K562 (cell line): ENCODE data around the gene PADI1. TPM values are rescaled to one million over a fixed set of nuclear protein-coding genes. Genes with fewer than 3 reads are reported as not detected.

ENCODE experiments used
- ATAC-seq: fragments of 200-7000 bp; cut with Tn5 transposase; 3 replicates; pipeline ENCODE4 v1.9.1; 2020; ENCODE audit warnings: moderate library complexity
- BruUV-seq: library from RNA; stranded (reverse); fragments of 400-500 nt; replicated peaks from 2 replicates; lab custom pipeline; 2021; lab: Mats Ljungman, UMichigan
- CTCF ChIA-PET: fragments of 300-600 bp; formaldehyde crosslinking; extraction: SDS; loops from one replicate; lab custom pipeline; 2021; ENCODE audit warnings: low intra/inter-chr PET ratio; lab: Yijun Ruan, JAX
- POLR2A ChIA-PET: fragments of 300-600, 350-650 bp; sonication (Branson Sonifier 250); formaldehyde crosslinking; extraction: SDS; loops from one replicate; lab custom pipeline; 2021; ENCODE audit warnings: antibody characterized with exemption, inconsistent platforms; lab: Yijun Ruan, JAX
- DNase-seq, 4 experiments: peaks; one replicate each; pipeline versions ENCODE4 v3.0.0 to v3.0.0-alpha.2; 2011 to 2018; ENCODE audit warnings: low spot score in 3 of 4, mixed read lengths in 3 of 4; ENCODE audit errors: extremely low read depth in 1 of 4
- FAIRE-seq: peaks from 2 replicates; lab custom pipeline; 2011; peaks lifted over from hg19 to GRCh38; lab: Jason Lieb, UNC
- H2AFZ ChIP-seq: 2 replicates; pipeline ENCODE4 v1.6.0; 2011; ENCODE audit warnings: low read depth, low read length, control low read depth, inconsistent platforms
- H3K27ac ChIP-seq: fragments of 200-600 bp; 3 replicates; pipeline ENCODE4 v1.8.0; 2011; ENCODE audit warnings: low read depth, mild to moderate bottlenecking, control low read depth, inconsistent platforms, low read length, moderate library complexity, mixed read lengths; ENCODE audit errors: extremely low read depth
- H3K27me3 ChIP-seq, 2 experiments: fragments of 300-600 bp in 1 of 2; 2 replicates in 1 of 2; 3 replicates in 1 of 2; pipeline versions ENCODE4 v1.6.0 to v1.8.0; 2011; ENCODE audit warnings: inconsistent platforms in 2 of 2, low read length in 2 of 2, mild to moderate bottlenecking in 1 of 2, mixed read lengths in 1 of 2, moderate library complexity in 1 of 2; ENCODE audit not compliant: control insufficient read depth in 2 of 2, insufficient read depth in 2 of 2
- H3K36me3 ChIP-seq: fragments of 300-600 bp; 3 replicates; pipeline ENCODE4 v1.8.0; 2011; ENCODE audit warnings: mild to moderate bottlenecking, low read length, inconsistent platforms; ENCODE audit not compliant: control insufficient read depth, insufficient read depth
- H3K4me1 ChIP-seq, 2 experiments: fragments of 200-600 bp in 1 of 2; replicated peaks in 1 of 2; 2 replicates in 1 of 2; 3 replicates in 1 of 2; pipeline versions ENCODE4 v1.5.1 to v1.8.0; 2011; ENCODE audit warnings: inconsistent platforms in 2 of 2, low read length in 2 of 2, mild to moderate bottlenecking in 1 of 2, mixed read lengths in 1 of 2, moderate library complexity in 1 of 2; ENCODE audit not compliant: control insufficient read depth in 2 of 2, insufficient read depth in 2 of 2
- H3K4me2 ChIP-seq: 2 replicates; pipeline ENCODE4 v1.6.1; 2011; ENCODE audit warnings: low read length, control low read depth, inconsistent platforms, mixed read lengths; ENCODE audit not compliant: insufficient read depth
- H3K4me3 ChIP-seq: fragments of 200-600 bp; sonication (generic), shearing (Covaris generic); 2 replicates; pipeline ENCODE4 v1.5.1; 2016; ENCODE audit warnings: control low read depth, inconsistent platforms
- H3K79me2 ChIP-seq: fragments of 200-600 bp; 3 replicates; pipeline ENCODE4 v1.8.0; 2011; ENCODE audit warnings: low read length, inconsistent platforms; ENCODE audit not compliant: control insufficient read depth, insufficient read depth
- H3K9ac ChIP-seq, 2 experiments: 2 replicates each; pipeline versions ENCODE4 v1.6.0 to v1.6.1; 2011; ENCODE audit warnings: low read depth in 2 of 2, low read length in 2 of 2, control low read depth in 1 of 2, inconsistent platforms in 1 of 2, mild to moderate bottlenecking in 1 of 2, mixed read lengths in 1 of 2; ENCODE audit not compliant: insufficient read depth in 1 of 2
- H3K9me1 ChIP-seq: one replicate; pipeline ENCODE4 v1.6.0; 2011; ENCODE audit warnings: inconsistent platforms, mild to moderate bottlenecking, low read length, moderate library complexity; ENCODE audit not compliant: control insufficient read depth, insufficient read depth
- H3K9me3 ChIP-seq: replicated peaks from 2 replicates; pipeline ENCODE4 v1.5.1; 2011; ENCODE audit warnings: low read depth, low read length, inconsistent platforms; ENCODE audit not compliant: control insufficient read depth, insufficient read depth
- H4K20me1 ChIP-seq: replicated peaks from 2 replicates; pipeline ENCODE4 v1.6.1; 2011; ENCODE audit warnings: low read length, inconsistent platforms, mixed read lengths; ENCODE audit not compliant: control insufficient read depth, insufficient read depth
- BCL6 ChIP-seq: fragments of 250-450 bp; sonication (Bioruptor Pico); IDR thresholded peaks from 2 replicates; pipeline ENCODE4 v1.4.0; 2020
- C11orf30 ChIP-seq: fragments of 450-650 bp; IDR thresholded peaks from 2 replicates; pipeline ENCODE4 v1.6.1; 2016; ENCODE audit warnings: low read depth, mild to moderate bottlenecking
- CBX1 ChIP-seq: sonication (generic); IDR thresholded peaks from 2 replicates; pipeline ENCODE4 v1.6.1; 2016; ENCODE audit warnings: antibody characterized with exemption, low read depth, mild to moderate bottlenecking
- DACH1 ChIP-seq: fragments of 450-650 bp; IDR thresholded peaks from 2 replicates; pipeline ENCODE4 v1.6.1; 2018; ENCODE audit not compliant: partially characterized antibody
- HDAC2 ChIP-seq: fragments of 450-650 bp; IDR thresholded peaks from 2 replicates; pipeline ENCODE4 v1.6.1; 2016; ENCODE audit warnings: mild to moderate bottlenecking
- HNRNPUL1 ChIP-seq: fragments of 200-400 bp; formaldehyde crosslinking; IDR thresholded peaks from 2 replicates; pipeline ENCODE4 v1.6.1; 2017; ENCODE audit warnings: low read length
- ILF3 ChIP-seq: fragments of 450-650 bp; IDR thresholded peaks from 2 replicates; pipeline ENCODE4 v1.6.1; 2018; ENCODE audit warnings: antibody characterized with exemption, mild to moderate bottlenecking, moderate library complexity, borderline replicate concordance
- PPARD ChIP-seq: fragments of 250-450 bp; sonication (Bioruptor Pico); IDR thresholded peaks from 2 replicates; pipeline ENCODE4 v1.8.0; 2022; ENCODE audit warnings: inconsistent platforms, mild to moderate bottlenecking, moderate library complexity
- PRPF4 ChIP-seq: fragments of 200-400 bp; formaldehyde crosslinking; IDR thresholded peaks from one replicate; pipeline ENCODE4 v1.6.1; 2017; ENCODE audit warnings: low read length, low read depth, mild to moderate bottlenecking; ENCODE audit not compliant: insufficient read depth, poor library complexity, severe bottlenecking
- RBM15 ChIP-seq: fragments of 200-400 bp; formaldehyde crosslinking; IDR thresholded peaks from 2 replicates; pipeline ENCODE4 v1.6.1; 2018; ENCODE audit warnings: mild to moderate bottlenecking, low read length, moderate library complexity; ENCODE audit not compliant: insufficient read depth
- SMAD4 ChIP-seq: fragments of 250-450 bp; sonication (Bioruptor Pico); conservative IDR thresholded peaks from 2 replicates; pipeline ENCODE4 v1.8.0; 2021; ENCODE audit warnings: inconsistent platforms, mild to moderate bottlenecking, moderate library complexity
- SNIP1 ChIP-seq: fragments of 450-650 bp; IDR thresholded peaks from 2 replicates; pipeline ENCODE4 v1.7.1; 2017; ENCODE audit warnings: low read depth, mild to moderate bottlenecking
- SRSF7 ChIP-seq: fragments of 200-400 bp; formaldehyde crosslinking; optimal IDR thresholded peaks from 2 replicates; pipeline ENCODE3; 2017; ENCODE audit warnings: mild to moderate bottlenecking, low read depth, low read length
- SUPT5H ChIP-seq: fragments of 450-650 bp; IDR thresholded peaks from 2 replicates; pipeline ENCODE4 v1.6.1; 2016
- TCF7 ChIP-seq: sonication (generic); IDR thresholded peaks from 2 replicates; pipeline ENCODE4 v1.6.1; 2016; ENCODE audit warnings: antibody characterized with exemption, borderline replicate concordance
- U2AF1 ChIP-seq: fragments of 200-400 bp; formaldehyde crosslinking; optimal IDR thresholded peaks from 2 replicates; pipeline ENCODE3; 2017; ENCODE audit warnings: mild to moderate bottlenecking, low read depth, low read length, moderate library complexity
- ZNF274 ChIP-seq: IDR thresholded peaks from 2 replicates; pipeline ENCODE4 v1.6.1; 2011; ENCODE audit warnings: low read depth, mild to moderate bottlenecking, low read length, moderate library complexity, borderline replicate concordance
- WGBS: fragments of 100-300 bp; shearing (Covaris generic); methylation state at CpG from one replicate; pipeline ENCODE4 v1.1.6; 2016; ENCODE audit warnings: low coverage, mixed read lengths; ENCODE audit not compliant: insufficient coverage; ENCODE audit errors: missing lambda C conversion rate; 5-methylcytosine and 5-hydroxymethylcytosine counted together
- in situ Hi-C: fragments of 300-500 bp; cut with MboI; formaldehyde crosslinking; loops from 4 replicates; pipeline ENCODE4 v1.15.0; 2018; ENCODE audit warnings: inconsistent platforms, mixed read lengths
- intact Hi-C: fragments of 100-400 bp; cut with micrococcal nuclease; formaldehyde crosslinking; loops from 2 replicates; pipeline ENCODE4 v1.14.2; 2022
- polyA plus RNA-seq, 8 experiments: library from polyadenylated mRNA; depleted of rRNA in 4 of 8; stranded (reverse) in 5 of 8; unstranded in 3 of 8; fragments of >200 nt; fragmentation: Nextera tagmentation in 2 of 8; fragmentation: Illumina TruSeq in 1 of 8; extraction: Ambion mirVana in 2 of 8; extraction: Trizol in 1 of 8; gene quantifications; 2 replicates each; pipeline versions ENCODE4 v1.2.1 to v1.2.3, GENCODE V29; 2011 to 2014; ENCODE audit warnings: inconsistent platforms in 1 of 8, missing spikeins in 1 of 8
- total RNA-seq, 7 experiments: library from RNA; depleted of rRNA in 6 of 7; stranded (reverse); fragments of >200 nt in 6 of 7; fragmentation: Illumina TruSeq in 2 of 7; extraction: Trizol in 2 of 7; gene quantifications; 2 replicates each; pipeline versions ENCODE4 v1.2.1 to v1.2.3, GENCODE V29; 2011 to 2021; ENCODE audit warnings: low replicate concordance in 1 of 7
- TF ChIP-seq, protein P1 (sequence below): sonication (generic); formaldehyde crosslinking; IDR thresholded peaks from 2 replicates; pipeline ENCODE4 v1.4.0; 2020; ENCODE audit warnings: mild to moderate bottlenecking, missing genetic modification reagents
- TF ChIP-seq, protein P2 (sequence below): fragments of 250-450 bp; sonication (Bioruptor Pico); IDR thresholded peaks from 2 replicates; pipeline ENCODE4 v1.5.0; 2021; ENCODE audit warnings: mild to moderate bottlenecking, borderline replicate concordance
- TF ChIP-seq, protein P3 (sequence below): sonication (generic); formaldehyde crosslinking; IDR thresholded peaks from 2 replicates; pipeline ENCODE4 v1.9.0; 2022; ENCODE audit warnings: mild to moderate bottlenecking, missing genetic modification reagents

Gene PADI1
- total and polyA plus RNA-seq, 9 of the 15 experiments (the other 6 are each of a cell fraction or from before 2014, with no cell fraction given), result not detected

DNA sequence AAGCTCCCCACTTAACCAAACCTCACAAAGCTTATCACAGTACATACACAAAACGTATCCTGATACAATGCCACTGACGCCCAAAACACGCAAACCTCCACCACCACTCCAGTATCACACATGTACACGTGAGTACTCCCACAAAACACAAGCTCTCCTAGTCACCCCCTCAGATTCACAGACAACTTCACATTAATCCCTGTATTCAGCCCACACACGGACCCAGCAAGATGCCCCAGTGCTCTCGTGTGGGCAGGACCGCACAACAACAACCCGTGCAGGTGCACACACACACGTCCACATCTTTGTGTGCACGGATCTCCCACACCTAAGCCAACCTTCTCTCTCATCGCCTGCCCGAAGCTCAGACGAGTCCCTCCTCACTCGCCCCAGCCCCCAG is 17.6 kb downstream of the PADI1 start:
- H3K4me3 ChIP-seq, result no peak overlapping the region
- CTCF ChIA-PET, result interaction anchor here (0.6 kb wide), 1 partner anchor 31 kb away, joined by 3 read pairs; no protein-coding TSS in a partner anchor
- H3K9ac ChIP-seq, result no peak overlapping the region
- ATAC-seq, result no peak
- TF ChIP-seq SRSF7 (no peak), C11orf30 (no peak), PPARD (no peak), SUPT5H (no peak), PRPF4 (no peak), SNIP1 (no peak), CBX1 (no peak), HNRNPUL1 (no peak), RBM15 (no peak), ZNF274 (no peak), SMAD4 (no peak), HDAC2 (no peak), TCF7 (no peak), DACH1 (no peak), ILF3 (no peak), U2AF1 (no peak), BCL6 (CRISPR knock-in tag) (no peak)
- TF ChIP-seq, protein P1, sequence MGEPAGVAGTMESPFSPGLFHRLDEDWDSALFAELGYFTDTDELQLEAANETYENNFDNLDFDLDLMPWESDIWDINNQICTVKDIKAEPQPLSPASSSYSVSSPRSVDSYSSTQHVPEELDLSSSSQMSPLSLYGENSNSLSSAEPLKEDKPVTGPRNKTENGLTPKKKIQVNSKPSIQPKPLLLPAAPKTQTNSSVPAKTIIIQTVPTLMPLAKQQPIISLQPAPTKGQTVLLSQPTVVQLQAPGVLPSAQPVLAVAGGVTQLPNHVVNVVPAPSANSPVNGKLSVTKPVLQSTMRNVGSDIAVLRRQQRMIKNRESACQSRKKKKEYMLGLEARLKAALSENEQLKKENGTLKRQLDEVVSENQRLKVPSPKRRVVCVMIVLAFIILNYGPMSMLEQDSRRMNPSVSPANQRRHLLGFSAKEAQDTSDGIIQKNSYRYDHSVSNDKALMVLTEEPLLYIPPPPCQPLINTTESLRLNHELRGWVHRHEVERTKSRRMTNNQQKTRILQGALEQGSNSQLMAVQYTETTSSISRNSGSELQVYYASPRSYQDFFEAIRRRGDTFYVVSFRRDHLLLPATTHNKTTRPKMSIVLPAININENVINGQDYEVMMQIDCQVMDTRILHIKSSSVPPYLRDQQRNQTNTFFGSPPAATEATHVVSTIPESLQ (CRISPR knock-in tag), result no peak
- TF ChIP-seq, protein P2, sequence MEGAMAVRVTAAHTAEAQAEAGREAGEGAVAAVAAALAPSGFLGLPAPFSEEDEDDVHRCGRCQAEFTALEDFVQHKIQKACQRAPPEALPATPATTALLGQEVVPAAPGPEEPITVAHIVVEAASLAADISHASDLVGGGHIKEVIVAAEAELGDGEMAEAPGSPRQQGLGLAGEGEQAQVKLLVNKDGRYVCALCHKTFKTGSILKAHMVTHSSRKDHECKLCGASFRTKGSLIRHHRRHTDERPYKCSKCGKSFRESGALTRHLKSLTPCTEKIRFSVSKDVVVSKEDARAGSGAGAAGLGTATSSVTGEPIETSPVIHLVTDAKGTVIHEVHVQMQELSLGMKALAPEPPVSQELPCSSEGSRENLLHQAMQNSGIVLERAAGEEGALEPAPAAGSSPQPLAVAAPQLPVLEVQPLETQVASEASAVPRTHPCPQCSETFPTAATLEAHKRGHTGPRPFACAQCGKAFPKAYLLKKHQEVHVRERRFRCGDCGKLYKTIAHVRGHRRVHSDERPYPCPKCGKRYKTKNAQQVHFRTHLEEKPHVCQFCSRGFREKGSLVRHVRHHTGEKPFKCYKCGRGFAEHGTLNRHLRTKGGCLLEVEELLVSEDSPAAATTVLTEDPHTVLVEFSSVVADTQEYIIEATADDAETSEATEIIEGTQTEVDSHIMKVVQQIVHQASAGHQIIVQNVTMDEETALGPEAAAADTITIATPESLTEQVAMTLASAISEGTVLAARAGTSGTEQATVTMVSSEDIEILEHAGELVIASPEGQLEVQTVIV (CRISPR knock-in tag), result no peak
- TF ChIP-seq, protein P3, sequence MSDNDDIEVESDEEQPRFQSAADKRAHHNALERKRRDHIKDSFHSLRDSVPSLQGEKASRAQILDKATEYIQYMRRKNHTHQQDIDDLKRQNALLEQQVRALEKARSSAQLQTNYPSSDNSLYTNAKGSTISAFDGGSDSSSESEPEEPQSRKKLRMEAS (CRISPR knock-in tag), result no peak
- H3K4me2 ChIP-seq, result no peak overlapping the region
- H3K27me3 ChIP-seq, result peaks cover 6 to 57% of the 10 kb centered on the region in 2 experiments; a peak in 4 of 5 replicates
- H3K36me3 ChIP-seq, result no peaks in the 10 kb centered on the region
- 1% methylated on average over 14 of the region's 14 CpGs for WGBS
- no peak overlapping the region for H3K27ac ChIP-seq
- peaks cover 9% of the 10 kb centered on the region for H4K20me1 ChIP-seq
- no peaks in the 10 kb centered on the region for H3K9me3 ChIP-seq
- no peaks in the 10 kb centered on the region for H3K9me1 ChIP-seq
- in situ Hi-C loops, result no loop called here
- POLR2A ChIA-PET, result interaction anchor here (0.6 to 0.7 kb wide), 3 partner anchors 15 to 1373 kb away, joined by 3 to 4 read pairs (median 3); no protein-coding TSS in a partner anchor
- BruUV-seq, result no TSS peak
- no peak overlapping the region for H2AFZ ChIP-seq
- DNase-seq, result no peak
- intact Hi-C loops, result no loop called here
- H3K4me1 ChIP-seq, result no peaks in the 10 kb centered on the region
- no peaks in the 10 kb centered on the region for H3K79me2 ChIP-seq
- FAIRE-seq, result no peak
